ENCODE data around the gene STRA8.

Gene STRA8, protein sequence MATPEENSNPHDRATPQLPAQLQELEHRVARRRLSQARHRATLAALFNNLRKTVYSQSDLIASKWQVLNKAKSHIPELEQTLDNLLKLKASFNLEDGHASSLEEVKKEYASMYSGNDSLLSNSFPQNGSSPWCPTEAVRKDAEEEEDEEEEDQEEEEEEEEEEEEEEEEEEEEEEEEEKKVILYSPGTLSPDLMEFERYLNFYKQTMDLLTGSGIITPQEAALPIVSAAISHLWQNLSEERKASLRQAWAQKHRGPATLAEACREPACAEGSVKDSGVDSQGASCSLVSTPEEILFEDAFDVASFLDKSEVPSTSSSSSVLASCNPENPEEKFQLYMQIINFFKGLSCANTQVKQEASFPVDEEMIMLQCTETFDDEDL

DNA sequence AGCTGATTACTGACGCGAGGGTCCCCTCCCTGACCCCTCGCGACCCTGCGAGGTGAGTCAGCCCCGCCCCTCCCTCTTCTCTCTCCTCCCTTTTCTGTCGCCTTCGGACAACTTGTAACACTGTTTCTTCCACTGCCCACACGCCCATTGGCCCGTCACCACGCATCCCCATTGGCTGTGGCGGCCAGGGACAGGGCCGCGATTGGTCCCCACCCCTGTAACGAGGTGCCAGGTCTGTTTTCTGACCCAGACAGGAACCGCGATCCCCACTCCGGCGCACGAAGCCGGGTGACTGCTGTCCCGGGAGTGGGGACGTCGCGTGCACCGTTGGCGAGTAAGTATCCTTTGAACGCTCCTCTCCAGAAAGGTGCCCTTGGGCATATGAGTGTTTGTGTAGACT is at the start of gene STRA8:
Gene STRA8, plus strand, starts transcription at position 269 of the 400 bp plus-strand sequence. CDS start 6,687 bp downstream, outside the sequence.
- no peak for DNase-seq

DNA sequence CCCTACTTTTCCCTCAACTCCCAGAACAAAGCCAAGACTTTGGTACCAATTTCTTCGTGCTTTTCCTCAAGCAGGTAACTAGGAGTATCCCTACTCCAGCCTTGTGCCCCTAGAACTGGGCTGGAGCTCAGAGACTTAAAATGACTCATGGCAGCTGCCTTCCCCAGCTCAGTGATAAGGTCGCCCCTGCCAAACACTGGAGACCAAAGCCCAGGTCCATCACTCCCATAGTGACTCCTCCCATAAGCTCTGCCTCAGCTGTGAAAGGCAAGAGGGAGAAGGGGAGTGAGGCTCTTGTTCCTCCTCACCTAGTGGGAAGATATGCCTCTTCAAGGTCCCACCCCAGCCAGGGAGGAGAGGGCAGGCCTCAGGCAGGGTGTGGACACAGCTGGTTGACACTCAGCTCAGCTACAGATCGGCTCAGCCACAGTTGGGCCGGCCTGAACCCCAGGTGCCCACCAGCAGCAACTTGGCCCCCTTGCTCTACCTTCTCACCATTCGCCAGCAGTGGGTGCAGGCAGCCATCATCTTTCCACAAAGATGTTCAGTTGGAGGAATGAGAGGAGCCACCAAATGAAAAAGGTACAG is 49.3 kb upstream of the STRA8 start:
- no peak for DNase-seq

DNA sequence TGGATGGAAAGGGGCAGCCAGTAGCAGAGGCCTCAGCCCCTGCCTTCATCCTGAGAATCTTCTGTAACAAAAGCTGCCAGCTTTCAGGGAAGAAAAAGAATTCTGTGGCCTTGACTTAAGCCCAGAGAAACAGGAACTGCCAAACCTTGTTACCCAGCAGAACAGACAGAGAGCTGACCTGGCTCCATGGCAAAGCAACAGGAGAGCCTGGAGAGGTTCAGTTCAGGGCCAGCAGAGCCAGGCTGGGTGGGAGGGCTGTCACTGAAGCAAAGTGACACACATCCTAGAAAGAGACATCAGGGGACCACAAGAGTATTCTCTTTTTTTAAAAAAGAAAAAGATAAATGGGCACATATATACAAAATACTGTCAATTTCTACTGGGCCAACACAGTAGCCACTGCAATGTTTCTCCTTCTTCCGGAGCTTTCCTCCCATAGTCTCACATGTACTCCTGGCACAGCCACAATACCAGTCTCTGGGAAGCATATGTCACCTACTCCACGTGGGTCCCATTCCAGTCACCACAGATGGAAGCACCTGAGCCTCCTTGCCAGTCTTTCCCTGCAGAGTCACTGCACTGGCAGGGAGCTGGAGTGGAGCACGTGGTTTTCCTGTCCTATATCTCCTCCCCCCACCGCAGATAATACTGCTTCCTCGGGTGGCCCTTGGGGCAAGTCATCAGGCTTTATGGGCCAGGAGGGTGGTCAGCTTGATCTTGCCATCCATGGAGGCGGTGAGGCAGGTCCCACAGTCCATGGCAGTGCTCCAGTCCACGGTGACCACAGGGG is 48.0 kb upstream of the STRA8 start:
- no peak for DNase-seq

DNA sequence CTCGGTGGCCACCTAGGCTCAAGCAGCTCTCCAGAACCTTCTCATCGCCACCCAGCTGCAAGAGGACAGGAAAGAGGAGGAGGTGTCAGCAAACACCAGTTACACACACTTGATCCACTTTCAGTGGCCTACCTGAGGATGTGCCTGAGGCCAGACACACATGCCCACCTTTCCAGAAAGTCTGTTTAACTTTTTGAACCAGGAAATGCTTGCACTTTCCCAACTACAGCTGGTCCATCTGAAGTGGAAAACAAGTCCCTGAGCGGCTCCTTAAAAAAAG is 47.4 kb upstream of the STRA8 start:
- no peak for DNase-seq

DNA sequence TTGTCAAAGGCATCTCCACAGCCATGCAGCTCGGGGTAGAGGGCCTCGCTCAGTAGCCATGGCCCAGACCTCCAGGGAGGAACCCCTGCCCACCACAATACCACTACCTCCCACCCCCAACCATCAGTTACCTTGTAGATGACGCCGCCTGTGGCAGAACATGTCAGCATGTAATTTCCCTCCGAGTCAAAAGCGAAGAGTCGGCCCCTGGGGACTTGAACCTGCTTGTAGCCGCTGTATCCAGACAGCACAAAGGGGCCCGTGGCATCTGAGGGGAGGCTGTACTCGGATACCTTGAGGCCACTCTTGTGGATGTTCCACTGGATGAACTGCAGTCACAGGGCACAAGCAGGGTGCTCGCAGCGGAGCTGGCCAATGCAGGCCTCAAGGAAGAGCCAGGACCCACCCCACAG is 46.8 kb upstream of the STRA8 start:
- no peak for DNase-seq

DNA sequence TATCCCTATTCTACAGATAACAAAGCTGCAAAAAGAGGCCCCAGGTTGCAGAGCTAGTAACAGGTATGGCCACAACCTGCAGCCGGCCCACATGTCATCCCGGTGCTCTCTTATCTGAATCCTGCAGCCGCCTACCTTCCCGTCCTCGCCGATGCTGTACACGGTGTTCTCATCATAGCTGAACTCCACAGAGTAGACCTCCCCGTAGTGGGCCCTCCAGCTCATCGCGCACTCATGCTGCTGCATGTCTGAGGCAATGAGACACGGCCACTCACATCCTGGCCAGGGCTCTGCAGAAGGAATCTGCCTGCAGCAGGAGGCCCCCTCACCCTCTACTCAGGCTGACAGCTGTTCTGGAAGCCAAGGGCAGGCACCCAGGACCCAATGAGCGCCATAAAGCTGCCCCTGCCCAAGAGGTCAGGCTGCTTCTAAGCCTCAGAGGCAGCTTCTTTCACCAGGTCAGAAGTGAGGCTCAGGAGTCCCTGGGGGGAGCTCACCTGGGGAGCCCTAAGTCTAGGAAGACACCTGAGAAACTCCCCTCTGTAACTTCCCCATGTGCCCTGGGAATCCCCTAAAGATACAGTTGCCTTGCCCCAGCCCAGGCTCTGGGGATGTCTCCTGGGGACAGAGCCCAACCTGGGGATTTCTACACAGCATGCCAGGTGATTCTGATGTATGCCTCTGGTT is 45.2 kb upstream of the STRA8 start:
- no peak for DNase-seq

DNA sequence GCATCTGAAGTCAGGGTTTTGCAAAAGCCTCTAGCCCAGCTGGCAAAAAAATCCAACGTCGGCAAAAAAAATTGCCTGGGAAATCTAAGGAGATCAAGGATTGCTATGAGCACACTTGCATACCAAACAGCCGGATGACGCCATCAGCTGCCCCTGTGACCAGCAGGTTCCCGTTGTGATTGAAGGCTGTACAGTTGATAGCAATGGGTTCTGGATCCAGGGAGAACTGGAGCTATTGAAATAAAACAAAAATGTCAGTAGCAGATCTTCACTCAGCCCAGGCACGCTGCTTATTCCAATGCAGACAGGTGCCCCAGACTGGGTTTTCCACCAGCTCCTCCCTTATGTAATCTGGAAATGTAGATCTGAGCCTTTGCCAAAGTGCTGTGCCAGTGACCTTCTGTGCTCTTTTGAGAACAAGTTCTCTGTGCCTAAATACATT is 44.4 kb upstream of the STRA8 start:
- DNase-seq, result no peak

DNA sequence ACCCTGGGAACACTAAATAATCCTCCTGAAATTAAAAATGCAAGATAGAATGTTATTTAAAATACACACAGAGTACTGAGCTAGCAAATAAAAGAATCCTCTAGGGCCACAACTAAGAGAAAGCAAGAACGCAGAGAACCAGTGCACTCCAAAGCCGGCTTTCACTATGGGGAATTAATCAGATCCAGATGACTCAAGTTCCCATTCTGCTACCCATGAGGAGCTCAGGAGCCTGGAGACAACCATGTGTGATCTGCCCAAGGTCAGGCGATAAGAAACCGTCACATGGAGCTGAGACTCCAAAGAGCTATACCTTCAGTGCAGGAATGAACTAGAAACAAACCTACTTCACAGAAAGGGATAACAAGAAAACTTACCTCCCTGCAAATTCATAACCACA is 43.7 kb upstream of the STRA8 start:
- DNase-seq, result no peak

DNA sequence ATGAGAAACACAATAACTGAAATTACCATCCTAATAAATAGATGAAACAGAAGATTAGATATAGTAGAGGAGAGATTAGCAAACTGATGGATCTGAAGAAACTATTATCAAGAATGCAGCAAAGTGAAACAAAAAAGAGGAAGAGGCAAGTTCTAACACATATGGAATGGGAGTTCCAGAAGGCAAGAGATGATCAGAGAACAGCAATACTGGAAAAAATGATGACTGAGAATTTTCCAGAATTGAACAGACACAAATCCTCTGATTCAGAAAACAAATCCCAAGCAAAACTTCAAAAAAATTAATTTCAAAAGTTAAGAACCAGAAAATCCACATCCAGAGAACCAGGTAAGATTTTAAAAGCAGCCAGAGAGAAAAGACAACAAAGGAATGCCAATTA is 42.9 kb upstream of the STRA8 start:
- no peak for DNase-seq

DNA sequence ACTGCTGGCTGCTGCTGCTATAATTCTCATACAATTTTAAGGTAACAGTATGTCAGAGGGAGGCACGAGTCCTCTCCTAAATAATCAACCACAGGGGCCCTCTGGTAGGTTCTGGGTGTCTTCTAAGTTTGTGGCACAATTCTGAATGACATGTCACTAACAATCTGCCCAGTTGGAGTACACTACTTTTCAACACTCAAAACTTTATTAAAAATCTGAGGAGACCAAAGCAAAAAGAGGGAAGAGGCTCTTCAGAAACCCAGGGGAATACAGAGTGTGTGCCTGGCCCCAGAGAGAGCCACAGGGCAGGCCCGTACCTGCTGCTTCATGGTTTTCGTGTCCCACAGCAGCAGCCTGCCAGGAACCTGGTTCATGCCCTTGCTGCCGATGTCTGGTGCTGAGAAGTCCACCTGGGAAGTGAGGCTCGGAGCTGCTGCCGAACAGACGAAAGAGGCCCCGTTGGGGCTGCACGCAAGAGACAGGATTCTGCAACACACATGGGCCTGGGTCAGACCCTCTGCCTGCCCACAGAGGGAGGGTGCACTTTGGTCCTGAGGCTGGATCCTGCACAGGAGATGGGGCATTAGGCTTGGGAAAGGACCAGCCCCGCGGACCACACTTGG is 40.6 kb upstream of the STRA8 start:
- DNase-seq, result no peak

DNA sequence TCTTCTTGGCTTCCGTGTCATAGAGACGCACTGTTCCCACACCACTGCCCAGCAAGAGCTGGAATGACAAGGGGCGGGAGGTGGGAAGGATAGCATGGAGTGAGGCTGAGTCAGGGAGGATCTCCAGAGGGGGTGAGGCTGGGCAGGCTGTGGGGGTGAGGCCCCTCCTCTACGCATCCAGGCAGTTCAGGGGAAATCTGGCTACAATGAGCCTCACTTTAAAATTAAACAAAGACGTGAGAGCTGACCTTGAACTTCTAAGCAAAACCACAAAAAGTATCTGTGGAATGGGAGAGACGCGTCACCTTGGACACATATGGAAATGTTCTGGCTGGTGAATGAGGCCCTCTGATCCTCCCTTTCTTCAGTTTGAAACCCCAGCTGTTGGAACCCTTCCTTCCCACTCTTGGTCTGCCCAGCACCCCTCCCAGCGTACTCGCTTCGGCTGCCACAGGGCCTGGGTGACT is 40.0 kb upstream of the STRA8 start:
- DNase-seq, result no peak

DNA sequence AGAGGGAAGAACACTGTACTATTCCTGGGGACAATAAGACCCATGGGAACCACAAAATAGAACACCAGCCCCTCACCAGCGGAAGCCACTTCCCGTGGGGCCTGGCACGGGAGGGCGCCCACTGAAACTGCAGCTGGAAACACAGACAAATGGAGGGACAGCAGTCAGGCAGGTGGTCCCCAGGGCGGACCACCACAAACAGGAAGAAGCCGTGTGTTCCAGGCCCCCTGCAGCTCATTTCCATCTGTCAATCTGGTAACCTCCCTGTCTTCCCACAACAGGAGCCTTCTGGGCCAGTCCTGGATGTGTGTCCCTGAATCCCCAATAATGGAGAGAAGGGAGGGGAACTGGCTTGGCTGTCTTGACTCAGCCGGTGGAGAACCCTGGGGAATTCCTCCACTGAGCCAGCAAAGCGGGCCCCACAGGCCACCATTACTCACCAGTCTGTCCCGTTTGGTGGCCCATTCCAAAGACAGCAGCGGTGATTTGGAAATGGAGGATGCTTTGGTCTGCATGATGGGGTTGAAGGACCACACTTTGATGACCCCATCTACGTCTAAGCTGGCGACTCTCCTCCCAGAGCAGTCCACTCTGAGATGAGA is 39.0 kb upstream of the STRA8 start:
- no peak for DNase-seq

DNA sequence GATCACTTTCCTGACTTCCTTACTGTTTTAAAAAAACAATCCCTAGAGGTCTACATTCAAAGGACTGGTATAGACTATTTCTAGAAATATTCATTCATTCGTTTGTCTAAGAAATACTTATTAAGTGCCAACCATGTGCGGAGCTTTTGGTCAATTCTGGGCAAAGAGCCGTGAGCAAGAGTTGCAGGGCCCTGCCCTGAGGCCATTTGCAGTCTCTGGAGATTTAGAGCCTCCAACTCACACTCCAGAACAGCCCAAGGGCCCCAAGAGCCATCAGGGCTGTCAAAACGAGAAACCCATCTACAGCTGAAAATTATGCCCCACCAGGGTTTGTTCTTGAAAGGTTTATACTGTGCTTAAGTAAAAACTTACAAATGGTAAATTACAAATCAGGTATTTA is 38.5 kb upstream of the STRA8 start:
- DNase-seq, result no peak

DNA sequence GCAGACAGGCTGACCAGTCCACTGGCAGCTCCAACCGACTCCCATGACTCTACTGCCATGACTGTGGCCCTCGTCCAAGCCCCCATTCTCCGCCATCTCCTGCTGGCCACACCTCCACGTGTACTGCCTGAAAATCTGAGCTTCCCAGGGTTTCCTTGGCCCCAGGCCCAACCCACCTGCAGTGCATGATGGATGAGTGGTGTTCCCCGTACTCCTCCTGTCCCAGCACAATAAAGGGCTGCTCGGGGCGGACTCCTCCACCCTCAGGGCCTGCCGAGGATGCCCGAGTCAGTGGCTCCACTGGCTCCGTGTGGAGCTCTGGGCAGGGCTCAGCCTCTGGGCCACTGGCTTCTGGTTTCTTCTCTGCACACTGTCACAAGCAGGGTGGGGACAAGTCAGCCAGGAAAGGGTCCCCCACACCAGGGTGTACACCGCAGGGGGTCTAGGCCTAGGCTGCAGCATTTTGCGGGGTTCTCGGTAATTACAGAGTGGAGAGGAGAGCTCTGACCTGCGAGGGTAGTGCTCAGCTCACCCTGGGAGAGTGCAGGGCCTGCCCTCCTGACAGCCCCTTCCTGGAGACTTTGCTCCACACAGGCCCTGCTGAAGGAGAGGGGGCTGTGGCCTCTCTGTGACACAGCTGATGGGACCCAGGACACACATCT is 37.5 kb upstream of the STRA8 start:
- no peak for DNase-seq

DNA sequence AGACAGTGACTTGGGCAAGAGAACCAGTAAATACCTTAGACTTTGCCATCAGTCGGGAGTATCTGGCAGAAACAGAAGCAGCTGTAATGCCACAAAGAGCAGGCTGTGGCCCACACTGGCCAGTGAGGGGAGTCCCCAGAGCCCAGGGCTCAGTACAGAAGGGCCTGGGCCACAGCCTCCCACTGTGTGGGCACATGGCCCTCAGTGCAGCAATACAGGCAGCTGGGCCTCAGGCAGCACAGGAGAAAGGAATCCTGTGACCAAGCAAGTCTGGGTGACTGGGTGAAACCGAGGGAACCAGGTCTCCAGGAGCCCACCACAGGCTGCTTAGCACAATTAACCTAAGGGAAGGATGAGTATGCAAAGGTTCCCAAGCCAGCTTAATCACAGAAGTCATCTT is 36.3 kb upstream of the STRA8 start:
- no peak for DNase-seq

DNA sequence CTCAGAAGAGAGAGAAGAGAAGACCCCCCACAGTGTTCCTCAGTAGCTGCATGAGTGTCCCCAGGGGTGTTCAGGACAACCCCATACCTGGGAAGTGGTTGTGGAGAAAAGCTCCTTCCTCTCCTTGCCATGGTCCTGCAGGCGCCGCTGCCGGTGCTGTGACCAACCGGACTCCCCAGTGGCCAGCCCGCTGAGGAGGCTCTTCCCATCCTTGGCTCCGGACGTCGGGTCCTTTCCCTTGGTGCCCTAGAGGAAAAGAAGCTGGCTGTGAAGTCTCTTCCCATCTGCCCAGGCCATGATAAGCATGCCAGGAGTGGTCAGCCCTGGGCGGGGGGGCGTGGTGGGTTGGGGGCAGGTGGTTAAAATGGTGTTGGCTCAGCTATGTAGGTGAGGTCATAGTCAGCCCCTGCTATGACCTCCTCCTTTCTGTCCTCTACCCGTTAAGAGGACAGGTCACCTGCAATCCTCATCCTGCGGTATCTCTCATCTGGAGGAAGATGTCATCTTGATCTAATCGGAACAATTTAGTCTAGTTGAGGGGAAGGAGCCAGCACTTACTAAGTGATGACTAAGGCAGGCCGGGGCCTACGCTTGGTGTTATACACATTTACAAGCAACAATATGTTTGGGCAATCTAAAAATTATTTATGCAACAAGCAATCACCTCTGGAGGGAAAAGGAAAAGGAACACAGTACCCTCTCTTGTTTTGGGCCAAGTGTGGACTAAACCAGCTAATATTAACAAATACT is 35.6 kb upstream of the STRA8 start:
- DNase-seq, result no peak

DNA sequence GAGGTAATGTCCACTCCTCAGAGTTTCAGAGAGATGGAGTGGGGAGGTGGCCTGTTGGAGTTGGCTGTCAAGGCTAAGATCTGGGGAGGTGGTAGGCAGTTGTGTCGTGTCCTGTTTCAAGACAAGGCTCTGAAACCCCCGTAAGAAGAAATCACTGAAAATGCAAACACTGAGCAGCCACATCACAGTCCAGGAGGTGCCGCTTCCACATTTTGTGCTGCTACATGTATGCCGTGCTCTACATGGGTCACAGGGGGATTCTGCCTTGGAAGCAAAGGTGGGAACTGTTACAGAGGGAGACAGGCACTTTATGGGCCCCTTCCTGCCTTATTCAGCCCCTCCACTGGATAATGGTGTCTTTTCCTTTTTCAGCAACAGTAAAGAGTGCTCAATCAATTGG is 34.2 kb upstream of the STRA8 start:
- DNase-seq, result no peak

DNA sequence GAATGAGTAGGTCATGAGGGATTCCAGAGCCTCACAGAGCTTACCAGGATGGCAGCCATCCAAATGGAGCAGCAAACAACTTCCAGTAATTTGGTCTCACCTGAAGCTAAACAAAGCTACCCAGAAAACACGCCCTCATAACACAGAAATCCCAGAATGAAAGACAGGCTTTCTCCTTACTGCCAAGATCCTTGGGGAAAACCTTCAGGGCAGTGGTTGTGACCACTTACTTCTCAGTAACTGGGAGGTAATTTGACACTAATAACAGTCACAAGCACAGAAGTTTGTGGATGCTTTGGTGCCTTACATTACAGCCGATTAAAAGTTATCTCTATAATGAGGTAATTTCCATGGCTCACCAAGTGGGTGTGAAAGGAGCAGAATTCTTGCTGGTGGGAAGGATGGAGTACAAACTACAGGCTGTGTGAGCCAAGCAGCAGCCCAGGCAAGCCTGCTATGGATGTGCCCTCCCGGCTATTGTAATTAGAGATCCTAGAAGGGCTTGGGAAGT is 32.8 kb upstream of the STRA8 start:
- no peak for DNase-seq

DNA sequence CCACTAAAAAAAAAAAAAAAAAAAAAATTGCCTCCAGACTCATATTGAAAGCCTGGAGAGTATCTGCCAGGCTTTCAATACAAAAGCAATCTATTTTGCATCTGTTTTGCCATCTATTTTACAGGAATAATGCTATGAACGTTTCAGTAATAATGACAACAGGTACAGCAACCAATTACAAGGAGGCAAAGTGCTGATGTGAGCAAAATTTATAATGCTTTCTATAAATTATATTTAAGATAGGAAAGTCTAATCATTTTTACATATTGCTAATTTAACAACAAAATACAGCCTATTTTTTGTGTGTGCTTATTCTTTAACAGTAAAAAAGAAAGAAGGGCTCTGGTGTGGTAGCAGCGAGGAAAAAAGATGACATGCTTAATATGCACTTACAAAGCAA is 32.3 kb upstream of the STRA8 start:
- no peak for DNase-seq

DNA sequence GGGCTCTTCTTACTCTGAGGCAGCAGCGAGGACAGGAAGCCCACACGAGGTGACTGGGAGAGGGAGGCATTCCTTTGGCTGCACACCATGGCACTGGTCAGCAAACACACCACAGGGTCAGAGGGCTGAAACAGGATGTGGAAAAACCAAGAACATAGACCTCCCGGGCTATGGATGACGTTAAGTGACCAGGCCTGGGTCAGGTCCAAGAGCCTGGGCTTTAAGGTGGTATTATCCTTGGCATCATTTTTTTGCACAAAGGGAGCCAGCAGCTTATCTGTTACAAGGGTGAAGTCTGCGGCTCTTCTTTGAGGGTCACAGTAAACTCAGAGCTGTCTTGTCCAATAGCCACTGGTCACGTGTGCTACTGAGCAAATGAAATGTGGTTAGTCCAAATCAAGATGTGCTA is 29.3 kb upstream of the STRA8 start:
- no peak for DNase-seq

DNA sequence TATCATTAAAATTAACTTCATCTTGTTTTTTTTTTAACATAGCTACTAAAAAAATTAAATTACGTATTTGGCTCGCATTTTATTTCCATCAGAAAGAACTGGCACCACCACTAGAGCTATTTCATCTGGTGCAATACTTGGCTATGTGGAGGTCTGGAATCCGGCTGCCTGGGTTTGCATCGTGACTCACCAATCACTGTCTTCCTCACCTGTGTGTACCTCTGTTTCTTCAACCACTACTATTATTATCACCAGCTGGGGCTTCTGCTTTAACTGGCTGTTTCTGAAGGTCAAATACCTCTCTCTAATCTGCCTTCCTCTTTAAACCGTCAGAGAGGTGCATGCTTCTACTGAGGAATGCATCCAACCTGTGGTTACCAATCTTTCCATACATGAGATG is 28.8 kb upstream of the STRA8 start:
- no peak for DNase-seq

Measured in CD4-positive, alpha-beta T cell treated with Interleukin-21 for 1 hour (primary cell).